GM23248 (cell line): ENCODE data around the gene ROCK2.

Source experiments
- EZH2 ChIP-seq: fragments of 200-600 bp; sonication (generic); IDR thresholded peaks from 2 replicates; pipeline ENCODE4 v1.6.1; 2018; ENCODE audit warnings: antibody characterized with exemption, mild to moderate bottlenecking; ENCODE audit not compliant: insufficient read depth, poor library complexity, severe bottlenecking
- EZH2phosphoT487 ChIP-seq: fragments of 200-600 bp; sonication (generic); IDR thresholded peaks from 2 replicates; pipeline ENCODE4 v1.6.1; 2018; ENCODE audit warnings: antibody characterized with exemption, moderate library complexity, mild to moderate bottlenecking, low read depth; ENCODE audit not compliant: insufficient read depth

GRCh38 chr2:11343368-11343649 lies 1.1 kb downstream of the ROCK2 start:
- TF ChIP-seq EZH2phosphoT487 (no peak), EZH2 (no peak)
